ENCODE data around the gene SMTNL2.
A peak's percentile ranks its signal among the peaks of the same experiment; 100 is the strongest.

SMTNL2 gene

DNA sequence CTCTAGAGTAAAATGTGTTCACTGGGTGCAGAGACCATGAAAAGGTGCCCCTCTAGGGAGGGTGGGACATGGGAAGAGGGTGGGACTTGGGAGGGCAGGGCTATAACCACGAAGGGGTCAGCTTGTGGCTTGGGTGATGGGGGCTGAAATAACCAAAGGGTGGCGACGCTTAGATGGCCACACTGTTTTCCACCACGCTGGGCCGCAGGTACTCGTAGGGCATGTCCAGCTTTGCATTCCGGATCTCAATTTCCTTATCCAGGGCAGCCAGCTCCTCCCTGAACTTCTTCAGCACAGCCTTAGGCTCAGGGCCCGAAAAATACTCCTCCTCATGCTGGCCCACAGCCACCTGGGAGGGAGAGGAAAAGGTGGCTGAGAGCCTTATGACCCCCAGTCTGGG lies 47.1 kb downstream of the SMTNL2 start:
- Histone ChIP-seq H3K4me2 (ENCODE audit: low read length) (peak overlapping the region; percentile 11; the same call in 1 of the 2 replicates), H3K4me1 (ENCODE audit: control insufficient read depth, low read length) (peaks cover 48% of the 10 kb centered on the region), H3K36me3 (ENCODE audit: control insufficient read depth, low read length) (no peaks in the 10 kb centered on the region), H3K27me3 (ENCODE audit: control insufficient read depth, low read length) (0 out of 2 replicates have a peak, but pooled peaks cover 2% of the 10 kb centered on the region), H3K4me3 (ENCODE audit: low read length) (no peak overlapping the region), H3K9me2 (replicated peaks; ENCODE audit: control insufficient read depth, low read length) (no peaks in the 10 kb centered on the region), H3K27ac (ENCODE audit: low read depth, low read length) (no peak overlapping the region), H3F3A (ENCODE audit: control insufficient read depth, insufficient read depth) (peaks cover 5% of the 10 kb centered on the region), H4K20me1 (ENCODE audit: control insufficient read depth, insufficient read depth, low read depth, low read length) (no peaks in the 10 kb centered on the region), H3K9me3 (ENCODE audit: control insufficient read depth, insufficient read depth, low read length) (no peaks in the 10 kb centered on the region), H3K79me2 (ENCODE audit: control insufficient read depth, low read length) (no peaks in the 10 kb centered on the region)
- TF ChIP-seq EZH2phosphoT487 (IDR thresholded peaks at IDR 0.05; ENCODE audit: borderline replicate concordance, low read length) = no peak
- TF ChIP-seq, protein P1, sequence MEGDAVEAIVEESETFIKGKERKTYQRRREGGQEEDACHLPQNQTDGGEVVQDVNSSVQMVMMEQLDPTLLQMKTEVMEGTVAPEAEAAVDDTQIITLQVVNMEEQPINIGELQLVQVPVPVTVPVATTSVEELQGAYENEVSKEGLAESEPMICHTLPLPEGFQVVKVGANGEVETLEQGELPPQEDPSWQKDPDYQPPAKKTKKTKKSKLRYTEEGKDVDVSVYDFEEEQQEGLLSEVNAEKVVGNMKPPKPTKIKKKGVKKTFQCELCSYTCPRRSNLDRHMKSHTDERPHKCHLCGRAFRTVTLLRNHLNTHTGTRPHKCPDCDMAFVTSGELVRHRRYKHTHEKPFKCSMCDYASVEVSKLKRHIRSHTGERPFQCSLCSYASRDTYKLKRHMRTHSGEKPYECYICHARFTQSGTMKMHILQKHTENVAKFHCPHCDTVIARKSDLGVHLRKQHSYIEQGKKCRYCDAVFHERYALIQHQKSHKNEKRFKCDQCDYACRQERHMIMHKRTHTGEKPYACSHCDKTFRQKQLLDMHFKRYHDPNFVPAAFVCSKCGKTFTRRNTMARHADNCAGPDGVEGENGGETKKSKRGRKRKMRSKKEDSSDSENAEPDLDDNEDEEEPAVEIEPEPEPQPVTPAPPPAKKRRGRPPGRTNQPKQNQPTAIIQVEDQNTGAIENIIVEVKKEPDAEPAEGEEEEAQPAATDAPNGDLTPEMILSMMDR (IDR thresholded peaks at IDR 0.05; ENCODE audit: low read depth, low read length, poor library complexity, severe bottlenecking) = no peak

DNA sequence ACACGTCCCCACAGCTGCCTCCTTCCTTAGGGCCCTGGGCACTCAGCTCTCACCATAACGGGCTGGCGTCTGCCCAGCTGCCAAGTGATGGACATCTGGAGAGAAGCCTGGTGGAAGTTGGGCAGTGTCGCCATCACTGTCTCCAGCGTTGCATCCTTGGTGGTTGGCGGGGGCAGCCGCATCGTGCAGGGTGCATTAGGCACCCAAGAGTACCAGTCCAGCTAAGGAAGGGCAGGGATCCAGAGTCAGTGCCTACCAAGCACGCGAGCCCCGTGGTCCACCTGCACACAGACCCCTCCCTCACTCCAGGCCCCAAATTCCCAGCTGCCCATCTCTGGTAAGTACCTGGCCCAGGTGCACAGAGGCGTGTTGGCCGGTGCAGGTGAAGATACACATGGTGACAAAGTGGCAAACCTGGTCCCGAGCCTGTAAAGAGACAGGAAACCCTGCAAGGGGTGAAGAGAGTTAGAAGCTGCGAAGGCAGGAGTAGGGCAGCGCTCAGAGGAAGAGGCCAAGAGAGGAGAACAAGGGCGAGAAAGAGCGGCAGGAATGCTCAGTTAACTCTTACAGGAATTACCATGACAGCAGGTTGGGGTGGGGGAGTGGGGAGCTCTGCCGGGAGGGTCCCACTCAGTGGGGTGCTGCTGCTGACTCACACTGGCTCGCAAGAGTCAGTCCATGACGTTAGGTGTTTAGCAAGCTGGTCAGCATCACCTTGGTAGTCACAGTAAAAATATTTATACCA lies 47.7 kb downstream of the SMTNL2 start:
- Histone ChIP-seq H3F3A (ENCODE audit: control insufficient read depth, insufficient read depth) (peaks cover 8% of the 10 kb centered on the region), H3K27me3 (ENCODE audit: control insufficient read depth, low read length) (0 out of 2 replicates have a peak, but pooled peaks cover 2% of the 10 kb centered on the region), H3K4me2 (ENCODE audit: low read length) (no peak overlapping the region), H3K9me3 (ENCODE audit: control insufficient read depth, insufficient read depth, low read length) (no peaks in the 10 kb centered on the region), H3K4me1 (ENCODE audit: control insufficient read depth, low read length) (peaks cover 54% of the 10 kb centered on the region), H3K27ac (ENCODE audit: low read depth, low read length) (no peak overlapping the region), H4K20me1 (ENCODE audit: control insufficient read depth, insufficient read depth, low read depth, low read length) (no peaks in the 10 kb centered on the region), H3K9me2 (replicated peaks; ENCODE audit: control insufficient read depth, low read length) (no peaks in the 10 kb centered on the region), H3K36me3 (ENCODE audit: control insufficient read depth, low read length) (no peaks in the 10 kb centered on the region), H3K4me3 (ENCODE audit: low read length) (no peak overlapping the region), H3K79me2 (ENCODE audit: control insufficient read depth, low read length) (no peaks in the 10 kb centered on the region)
- no peak for TF ChIP-seq EZH2phosphoT487 (IDR thresholded peaks at IDR 0.05; ENCODE audit: borderline replicate concordance, low read length)
- TF ChIP-seq, protein P1 (IDR thresholded peaks at IDR 0.05; ENCODE audit: low read depth, low read length, poor library complexity, severe bottlenecking) = no peak

DNA sequence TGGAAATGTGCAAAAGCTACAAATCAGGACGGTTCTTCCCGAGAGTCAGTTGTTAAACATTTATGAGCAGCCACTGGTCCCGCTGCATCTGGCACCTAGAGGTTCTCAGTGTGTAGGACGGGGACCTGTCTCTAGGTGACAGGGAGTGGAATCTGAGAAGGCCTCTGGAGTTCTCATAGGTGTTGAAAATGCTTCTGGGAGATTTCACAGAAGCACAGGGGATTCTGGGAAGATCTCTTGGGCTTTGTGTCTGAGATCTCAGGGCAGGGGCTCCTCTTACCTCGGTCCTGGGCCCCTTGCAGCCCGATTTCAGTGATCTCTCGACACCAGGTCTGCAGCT lies 48.2 kb downstream of the SMTNL2 start:
- Histone ChIP-seq H3K27me3 (ENCODE audit: control insufficient read depth, low read length) (no peaks in the 10 kb centered on the region), H3K4me2 (ENCODE audit: low read length) (no peak overlapping the region), H3K9me2 (replicated peaks; ENCODE audit: control insufficient read depth, low read length) (no peaks in the 10 kb centered on the region), H3K4me3 (ENCODE audit: low read length) (no peak overlapping the region), H3F3A (ENCODE audit: control insufficient read depth, insufficient read depth) (peaks cover 8% of the 10 kb centered on the region), H3K27ac (ENCODE audit: low read depth, low read length) (no peak overlapping the region), H3K4me1 (ENCODE audit: control insufficient read depth, low read length) (peaks cover 59% of the 10 kb centered on the region), H3K9me3 (ENCODE audit: control insufficient read depth, insufficient read depth, low read length) (no peaks in the 10 kb centered on the region), H4K20me1 (ENCODE audit: control insufficient read depth, insufficient read depth, low read depth, low read length) (no peaks in the 10 kb centered on the region), H3K36me3 (ENCODE audit: control insufficient read depth, low read length) (no peaks in the 10 kb centered on the region), H3K79me2 (ENCODE audit: control insufficient read depth, low read length) (no peaks in the 10 kb centered on the region)
- TF ChIP-seq EZH2phosphoT487 (IDR thresholded peaks at IDR 0.05; ENCODE audit: borderline replicate concordance, low read length) = no peak
- TF ChIP-seq, protein P1 (IDR thresholded peaks at IDR 0.05; ENCODE audit: low read depth, low read length, poor library complexity, severe bottlenecking) = no peak

All from DOHH2 (cell line).